SK-N-SH treated with all-trans-retinoic acid at 6 μM for 48 hours (cell line): Measurements from ENCODE around the gene FCER2.

Source experiments
- PATZ1 ChIP-seq: fragments of 250-450 bp; sonication (Bioruptor Pico); IDR thresholded peaks from 2 replicates; pipeline ENCODE4 v1.8.0; 2020; ENCODE audit warnings: mild to moderate bottlenecking, moderate library complexity, borderline replicate concordance
- ZFP3 ChIP-seq: fragments of 250-450 bp; sonication (Bioruptor Pico); IDR thresholded peaks from 2 replicates; pipeline ENCODE4 v1.5.0; 2020; ENCODE audit warnings: mild to moderate bottlenecking, moderate library complexity

- TF ChIP-seq ZFP3 (CRISPR knock-in tag) (no peak), PATZ1 (no peak)
These were observed 11.1 kb downstream of the FCER2 start for GRCh38 chr19:7690779-7691258.
